ENCODE data around the gene P4HA1.
"Not testable (repeated sequence)": the region's sequence is repeated elsewhere in the genome, so short reads cannot be mapped to it uniquely, and the experiment has no call there.

DNA sequence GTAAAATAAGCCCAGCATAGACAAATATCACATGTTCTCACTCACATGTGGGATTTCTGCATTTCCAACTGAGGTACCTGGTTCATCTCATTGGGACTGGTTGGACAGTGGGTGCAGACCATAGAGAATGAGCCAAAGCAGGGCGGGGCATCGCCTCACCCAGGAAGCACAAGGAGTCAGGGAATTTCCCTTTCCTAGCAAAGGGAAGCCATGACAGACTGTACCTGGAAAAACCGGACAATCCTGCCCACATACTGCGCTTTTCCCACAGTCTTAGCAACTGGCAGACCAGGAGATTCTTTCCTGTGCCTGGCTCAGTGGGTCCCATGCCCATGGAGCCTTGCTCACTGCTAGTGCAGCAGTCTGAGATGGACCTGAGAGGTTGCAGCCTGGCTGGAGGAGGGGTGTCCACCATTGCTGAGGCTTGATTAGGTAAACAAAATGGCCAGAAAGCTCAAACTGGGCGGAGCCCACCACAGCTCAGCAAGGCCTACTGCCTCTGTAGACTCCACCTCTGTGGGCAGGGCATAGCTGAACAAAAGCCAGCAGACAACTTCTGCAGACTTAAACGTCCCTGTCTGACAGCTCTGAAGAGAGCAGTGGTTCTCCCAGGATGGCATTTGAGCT, 75.0 kb downstream of the P4HA1 start:
- TF ChIP-seq, protein P1, sequence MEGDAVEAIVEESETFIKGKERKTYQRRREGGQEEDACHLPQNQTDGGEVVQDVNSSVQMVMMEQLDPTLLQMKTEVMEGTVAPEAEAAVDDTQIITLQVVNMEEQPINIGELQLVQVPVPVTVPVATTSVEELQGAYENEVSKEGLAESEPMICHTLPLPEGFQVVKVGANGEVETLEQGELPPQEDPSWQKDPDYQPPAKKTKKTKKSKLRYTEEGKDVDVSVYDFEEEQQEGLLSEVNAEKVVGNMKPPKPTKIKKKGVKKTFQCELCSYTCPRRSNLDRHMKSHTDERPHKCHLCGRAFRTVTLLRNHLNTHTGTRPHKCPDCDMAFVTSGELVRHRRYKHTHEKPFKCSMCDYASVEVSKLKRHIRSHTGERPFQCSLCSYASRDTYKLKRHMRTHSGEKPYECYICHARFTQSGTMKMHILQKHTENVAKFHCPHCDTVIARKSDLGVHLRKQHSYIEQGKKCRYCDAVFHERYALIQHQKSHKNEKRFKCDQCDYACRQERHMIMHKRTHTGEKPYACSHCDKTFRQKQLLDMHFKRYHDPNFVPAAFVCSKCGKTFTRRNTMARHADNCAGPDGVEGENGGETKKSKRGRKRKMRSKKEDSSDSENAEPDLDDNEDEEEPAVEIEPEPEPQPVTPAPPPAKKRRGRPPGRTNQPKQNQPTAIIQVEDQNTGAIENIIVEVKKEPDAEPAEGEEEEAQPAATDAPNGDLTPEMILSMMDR (IDR thresholded peaks at IDR 0.05) = not testable (repeated sequence)
- TF ChIP-seq POLR2AphosphoS5 (IDR thresholded peaks at IDR 0.05; ENCODE audit: low read depth, low read length) = not testable (repeated sequence)
